GM13976 (cell line): ENCODE measurements around the gene SLC39A11.

Experiments used
- DNase-seq: peaks from one replicate; pipeline ENCODE4 v3.0.0; 2012; ENCODE audit warnings: low spot score
- in situ Hi-C: fragments of 300-500 bp; cut with MboI; formaldehyde crosslinking; loops from one replicate; pipeline ENCODE4 v1.12.0; 2022; ENCODE audit warnings: low sequenced_read_pairs, mixed read lengths, inconsistent platforms; ENCODE audit not compliant: unreplicated experiment
- TF ChIP-seq, protein P1 (sequence below): IDR thresholded peaks from 2 replicates; pipeline ENCODE4 v1.5.1; 2012; ENCODE audit warnings: borderline replicate concordance, mild to moderate bottlenecking; ENCODE audit not compliant: insufficient read depth; ENCODE audit errors: extremely low read depth, missing control alignments, control extremely low read depth

SLC39A11 gene, protein sequence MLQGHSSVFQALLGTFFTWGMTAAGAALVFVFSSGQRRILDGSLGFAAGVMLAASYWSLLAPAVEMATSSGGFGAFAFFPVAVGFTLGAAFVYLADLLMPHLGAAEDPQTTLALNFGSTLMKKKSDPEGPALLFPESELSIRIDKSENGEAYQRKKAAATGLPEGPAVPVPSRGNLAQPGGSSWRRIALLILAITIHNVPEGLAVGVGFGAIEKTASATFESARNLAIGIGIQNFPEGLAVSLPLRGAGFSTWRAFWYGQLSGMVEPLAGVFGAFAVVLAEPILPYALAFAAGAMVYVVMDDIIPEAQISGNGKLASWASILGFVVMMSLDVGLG

DNA sequence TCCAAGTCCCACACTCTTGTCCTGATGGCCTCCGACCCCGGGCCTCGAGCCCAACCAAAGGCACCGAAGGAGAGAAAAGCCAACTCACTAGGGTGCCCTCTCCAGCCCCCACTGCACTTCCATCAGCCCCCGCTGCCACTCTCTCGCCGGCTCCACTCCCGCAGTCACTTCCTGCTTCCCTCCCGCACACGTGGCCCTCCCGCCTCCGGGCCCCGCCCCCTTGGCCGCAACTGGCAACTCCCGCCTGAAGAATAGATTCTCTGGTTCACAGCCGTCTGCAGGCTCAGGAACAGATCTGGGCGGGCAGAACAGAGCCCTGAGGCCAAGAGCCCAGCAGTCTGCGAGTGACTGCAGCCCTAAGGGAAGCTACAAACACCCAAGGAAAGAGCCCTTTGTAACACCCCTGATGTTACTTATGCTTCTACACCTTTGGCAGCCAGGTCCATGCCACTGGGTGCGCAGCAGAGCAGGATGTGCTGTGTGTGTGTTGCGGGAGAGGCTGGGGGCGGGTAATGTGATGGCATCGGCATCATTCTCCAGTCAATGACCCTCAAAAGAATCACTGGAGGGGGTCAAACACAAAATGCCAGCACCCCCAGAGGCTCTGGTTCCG lies at the start of gene SLC39A11:
TSS of gene SLC39A11 (minus strand) at position 166 of the 613 bp plus-strand sequence. CDS start 3,924 bp downstream, outside the sequence.
- TF ChIP-seq, protein P1, sequence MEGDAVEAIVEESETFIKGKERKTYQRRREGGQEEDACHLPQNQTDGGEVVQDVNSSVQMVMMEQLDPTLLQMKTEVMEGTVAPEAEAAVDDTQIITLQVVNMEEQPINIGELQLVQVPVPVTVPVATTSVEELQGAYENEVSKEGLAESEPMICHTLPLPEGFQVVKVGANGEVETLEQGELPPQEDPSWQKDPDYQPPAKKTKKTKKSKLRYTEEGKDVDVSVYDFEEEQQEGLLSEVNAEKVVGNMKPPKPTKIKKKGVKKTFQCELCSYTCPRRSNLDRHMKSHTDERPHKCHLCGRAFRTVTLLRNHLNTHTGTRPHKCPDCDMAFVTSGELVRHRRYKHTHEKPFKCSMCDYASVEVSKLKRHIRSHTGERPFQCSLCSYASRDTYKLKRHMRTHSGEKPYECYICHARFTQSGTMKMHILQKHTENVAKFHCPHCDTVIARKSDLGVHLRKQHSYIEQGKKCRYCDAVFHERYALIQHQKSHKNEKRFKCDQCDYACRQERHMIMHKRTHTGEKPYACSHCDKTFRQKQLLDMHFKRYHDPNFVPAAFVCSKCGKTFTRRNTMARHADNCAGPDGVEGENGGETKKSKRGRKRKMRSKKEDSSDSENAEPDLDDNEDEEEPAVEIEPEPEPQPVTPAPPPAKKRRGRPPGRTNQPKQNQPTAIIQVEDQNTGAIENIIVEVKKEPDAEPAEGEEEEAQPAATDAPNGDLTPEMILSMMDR = no peak
- in situ Hi-C loops = no loop called here
- DNase-seq = peak; percentile 94

DNA sequence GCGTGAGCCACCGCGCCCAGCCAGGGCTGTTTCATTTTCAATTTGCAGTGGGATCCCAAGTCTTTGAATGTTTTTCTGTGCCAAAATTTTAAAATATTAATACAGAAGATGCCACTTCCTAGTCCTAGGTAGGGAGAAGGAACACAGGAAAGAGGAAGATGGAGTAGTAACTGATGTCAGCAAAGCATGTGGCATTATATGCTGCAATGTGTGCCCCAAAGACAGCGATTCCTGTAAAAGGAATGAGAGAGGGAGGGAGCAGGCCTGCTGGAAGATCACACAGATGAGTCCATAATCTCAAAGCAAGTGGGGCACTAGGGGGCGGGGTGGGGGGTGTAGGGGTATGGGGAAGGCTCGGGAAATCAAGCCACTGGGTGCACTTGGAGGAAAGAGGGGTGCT lies 48.9 kb upstream of the SLC39A11 start:
- in situ Hi-C loops = no loop called here
- no peak for DNase-seq
- TF ChIP-seq, protein P1 = no peak

DNA sequence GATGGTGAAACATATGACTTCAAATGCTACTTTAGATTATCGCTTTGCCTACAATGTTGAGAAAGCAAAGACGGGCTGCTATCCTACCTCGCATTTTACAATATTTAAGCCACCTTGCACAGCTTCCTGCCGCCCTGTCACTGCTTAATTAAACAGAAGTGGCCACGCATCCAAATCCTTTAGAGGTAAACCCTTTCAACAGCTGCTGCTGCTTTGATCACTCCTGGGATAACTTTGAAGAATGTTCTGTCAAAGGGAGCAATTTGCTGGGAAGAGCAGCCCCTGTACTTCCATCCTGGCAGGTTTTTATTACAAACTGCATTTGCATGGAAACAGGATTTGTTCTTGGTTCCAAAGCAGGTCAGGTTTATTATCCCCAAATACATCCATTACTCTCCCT lies 48.1 kb upstream of the SLC39A11 start:
- DNase-seq = no peak
- TF ChIP-seq, protein P1 = no peak
- in situ Hi-C loops = no loop called here

DNA sequence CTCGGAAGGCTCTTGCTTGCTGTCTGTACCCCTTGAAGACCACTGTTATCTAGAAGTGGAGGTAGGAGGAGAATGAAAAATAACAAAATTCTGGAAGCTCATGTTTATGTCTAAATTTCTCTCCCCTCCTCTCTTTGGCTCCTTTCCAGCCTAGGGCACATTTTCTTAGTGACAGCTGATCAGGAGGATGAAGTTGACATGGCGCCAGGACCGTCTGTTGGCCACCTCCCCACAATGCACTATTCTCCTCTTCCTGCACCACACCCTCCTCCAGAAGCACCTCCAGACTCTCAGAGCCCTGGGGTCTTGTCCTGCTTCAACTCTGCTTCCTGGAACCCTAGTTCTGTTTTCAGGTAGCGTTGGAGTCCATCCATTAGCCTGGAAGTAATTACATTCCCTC lies 46.8 kb upstream of the SLC39A11 start:
- TF ChIP-seq, protein P1 = no peak
- DNase-seq = no peak
- in situ Hi-C loops = no loop called here

DNA sequence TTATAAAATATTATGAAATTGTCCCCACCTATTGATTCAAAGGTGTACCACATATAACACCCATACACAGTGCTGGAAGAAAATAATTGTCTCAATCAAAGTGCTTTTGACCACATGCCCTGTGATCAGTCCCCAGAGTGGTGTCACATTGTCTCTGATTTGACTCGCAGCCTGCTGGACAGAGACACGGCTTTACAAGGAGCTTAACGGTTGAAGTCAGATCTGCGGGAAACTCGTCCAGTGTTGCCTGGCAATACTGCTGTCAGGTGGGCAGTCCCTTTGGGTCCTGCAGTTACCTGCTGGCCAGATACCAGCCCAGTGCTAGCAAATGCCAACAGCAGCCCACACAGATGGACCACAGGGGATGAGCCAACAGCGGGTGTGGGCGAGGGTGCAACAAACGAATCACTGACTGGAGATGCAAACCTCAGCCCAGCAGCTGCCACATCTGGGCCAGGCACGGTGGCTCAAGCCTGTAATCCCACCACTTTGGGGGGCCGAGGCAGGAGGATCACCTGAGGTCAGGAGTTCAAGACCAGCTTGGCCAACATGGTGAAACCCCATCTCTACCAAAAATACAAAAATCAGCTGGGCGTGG lies 46.2 kb upstream of the SLC39A11 start:
- in situ Hi-C loops = no loop called here
- TF ChIP-seq, protein P1 = no peak
- DNase-seq = no peak

DNA sequence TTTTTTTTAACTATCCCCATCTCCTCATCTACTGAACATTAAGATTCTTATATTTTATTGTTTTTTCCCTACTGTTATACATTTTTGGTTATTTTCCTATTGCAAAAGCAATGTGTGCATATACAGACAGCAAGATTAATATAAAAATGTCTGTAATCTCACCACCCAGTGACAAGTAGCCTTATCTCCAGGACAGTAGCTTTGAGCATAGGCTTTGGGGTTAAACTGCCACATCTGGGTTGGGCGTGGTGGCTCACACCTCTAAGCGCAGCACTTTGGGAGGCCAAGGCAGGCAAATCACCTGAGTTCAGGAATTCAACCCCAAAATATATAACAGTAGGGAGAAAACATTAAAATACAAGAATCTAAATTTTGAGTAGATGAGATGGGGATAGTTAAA lies 44.9 kb upstream of the SLC39A11 start:
- in situ Hi-C loops = no loop called here
- TF ChIP-seq, protein P1 = no peak
- DNase-seq = no peak
